H9 (cell line): ENCODE data around the gene UBXN7. TPM values are rescaled to one million over a fixed set of nuclear protein-coding genes. Genes with fewer than 3 reads are reported as not detected.

Source experiments
- DNase-seq: peaks from one replicate; pipeline ENCODE4 v3.0.0-alpha.2; 2017
- H2AFZ ChIP-seq: one replicate; pipeline ENCODE4 v1.6.1; 2013; ENCODE audit warnings: mild to moderate bottlenecking, low read length, control low read depth, moderate library complexity
- H2AK5ac ChIP-seq: 2 replicates; pipeline ENCODE4 v1.6.1; 2013; ENCODE audit warnings: low read length, control low read depth, mixed read lengths; ENCODE audit not compliant: insufficient read length
- H2BK120ac ChIP-seq: one replicate; pipeline ENCODE4 v1.6.1; 2013; ENCODE audit warnings: low read depth, mild to moderate bottlenecking, low read length, control low read depth, inconsistent platforms; ENCODE audit not compliant: poor library complexity, severe bottlenecking
- H2BK12ac ChIP-seq: 2 replicates; pipeline ENCODE4 v1.6.1; 2013; ENCODE audit warnings: low read length, control low read depth, mixed read lengths, low read depth; ENCODE audit not compliant: insufficient read length
- H2BK15ac ChIP-seq: 2 replicates; pipeline ENCODE4 v1.6.1; 2013; ENCODE audit warnings: low read depth, low read length, control low read depth
- H2BK20ac ChIP-seq: one replicate; pipeline ENCODE4 v1.6.1; 2013; ENCODE audit warnings: low read depth, mild to moderate bottlenecking, low read length, control low read depth, inconsistent platforms; ENCODE audit not compliant: poor library complexity, severe bottlenecking
- H2BK5ac ChIP-seq: 2 replicates; pipeline ENCODE4 v1.6.1; 2013; ENCODE audit warnings: low read length, control low read depth, mixed read lengths; ENCODE audit not compliant: insufficient read length
- H3K14ac ChIP-seq: 2 replicates; pipeline ENCODE4 v1.6.1; 2013; ENCODE audit warnings: low read length, control low read depth; ENCODE audit not compliant: insufficient read depth
- H3K18ac ChIP-seq: 2 replicates; pipeline ENCODE4 v1.6.1; 2013; ENCODE audit warnings: low read depth, mild to moderate bottlenecking, mixed read lengths, low read length, control low read depth; ENCODE audit not compliant: insufficient read length
- H3K23ac ChIP-seq: 2 replicates; pipeline ENCODE4 v1.6.1; 2013; ENCODE audit warnings: low read length, control low read depth, mixed read lengths, low read depth; ENCODE audit not compliant: insufficient read length
- H3K23me2 ChIP-seq: 2 replicates; pipeline ENCODE4 v1.6.1; 2013; ENCODE audit warnings: low read depth, mild to moderate bottlenecking, mixed read lengths, low read length, control low read depth; ENCODE audit not compliant: insufficient read length, poor library complexity, severe bottlenecking
- H3K27ac ChIP-seq: 2 replicates; pipeline ENCODE4 v1.5.1; 2013; ENCODE audit warnings: low read length, control low read depth, mixed read lengths, low read depth; ENCODE audit not compliant: insufficient read length
- H3K27me3 ChIP-seq: 2 replicates; pipeline ENCODE4 v1.6.1; 2013; ENCODE audit warnings: low read length, control low read depth, inconsistent platforms; ENCODE audit not compliant: insufficient read depth
- H3K4ac ChIP-seq: 2 replicates; pipeline ENCODE4 v1.6.1; 2013; ENCODE audit warnings: low read depth, mild to moderate bottlenecking, control low read depth, inconsistent platforms, low read length, moderate library complexity
- H3K4me1 ChIP-seq: 2 replicates; pipeline ENCODE4 v1.6.1; 2013; ENCODE audit warnings: low read length, control low read depth, inconsistent platforms; ENCODE audit not compliant: insufficient read depth
- H3K4me2 ChIP-seq: 2 replicates; pipeline ENCODE4 v1.6.1; 2013; ENCODE audit warnings: low read length, control low read depth, mixed read lengths; ENCODE audit not compliant: insufficient read length, insufficient read depth
- H3K56ac ChIP-seq: 2 replicates; pipeline ENCODE4 v1.6.1; 2013; ENCODE audit warnings: low read depth, mild to moderate bottlenecking, mixed read lengths, low read length, control low read depth; ENCODE audit not compliant: insufficient read length
- H3K79me1 ChIP-seq: 2 replicates; pipeline ENCODE4 v1.6.1; 2013; ENCODE audit warnings: low read depth, mild to moderate bottlenecking, moderate library complexity, low read length, control low read depth, inconsistent platforms; ENCODE audit not compliant: insufficient read depth, poor library complexity, severe bottlenecking
- H3K79me2 ChIP-seq: 2 replicates; pipeline ENCODE4 v1.6.1; 2013; ENCODE audit warnings: low read length, control low read depth, inconsistent platforms; ENCODE audit not compliant: insufficient read depth
- H3K9ac ChIP-seq: 2 replicates; pipeline ENCODE4 v1.6.1; 2013; ENCODE audit warnings: low read length, control low read depth, mixed read lengths; ENCODE audit not compliant: insufficient read length; ENCODE audit errors: extremely low read depth
- H3K9me3 ChIP-seq: one replicate; pipeline ENCODE4 v1.6.1; 2013; ENCODE audit warnings: low read depth, low read length, inconsistent platforms; ENCODE audit not compliant: control insufficient read depth
- H3T11ph ChIP-seq: one replicate; pipeline ENCODE4 v1.6.1; 2013; ENCODE audit warnings: mild to moderate bottlenecking, low read length, control low read depth, inconsistent platforms
- H4K20me1 ChIP-seq: one replicate; pipeline ENCODE4 v1.6.1; 2013; ENCODE audit not compliant: control insufficient read depth, insufficient read length, insufficient read depth
- H4K5ac ChIP-seq: 2 replicates; pipeline ENCODE4 v1.6.1; 2013; ENCODE audit warnings: low read depth, mild to moderate bottlenecking, mixed read lengths, low read length, control low read depth; ENCODE audit not compliant: insufficient read length
- H4K8ac ChIP-seq: replicated peaks from 2 replicates; pipeline ENCODE4 v1.6.1; 2013; ENCODE audit warnings: low read length, control low read depth, mixed read lengths, low read depth; ENCODE audit not compliant: insufficient read length
- H4K91ac ChIP-seq: 2 replicates; pipeline ENCODE4 v1.6.1; 2013; ENCODE audit warnings: low read depth, mild to moderate bottlenecking, moderate library complexity, mixed read lengths, low read length, control low read depth; ENCODE audit not compliant: insufficient read length
- H3K27ac Mint-ChIP-seq, 3 experiments: 2 replicates in 2 of 3; 3 replicates in 1 of 3; pipeline ENCODE4 v1.8.0; 2020 to 2021; ENCODE audit warnings: mixed read lengths in 3 of 3, mild to moderate bottlenecking in 1 of 3, moderate library complexity in 1 of 3
- H3K27me3 Mint-ChIP-seq: 2 replicates; pipeline ENCODE4 v1.8.0; 2021; ENCODE audit warnings: low read depth, mild to moderate bottlenecking, moderate library complexity, mixed read lengths
- H3K36me3 Mint-ChIP-seq, 3 experiments: 2 replicates in 2 of 3; 3 replicates in 1 of 3; pipeline ENCODE4 v1.8.0; 2020 to 2021; ENCODE audit warnings: low read depth in 3 of 3, mixed read lengths in 3 of 3; ENCODE audit not compliant: insufficient read depth in 1 of 3
- H3K4me1 Mint-ChIP-seq, 2 experiments: 2 replicates each; pipeline ENCODE4 v1.8.0; 2020; ENCODE audit warnings: mixed read lengths in 2 of 2
- H3K4me3 Mint-ChIP-seq, 2 experiments: 2 replicates in 1 of 2; 3 replicates in 1 of 2; pipeline ENCODE4 v1.8.0; 2020 to 2021; ENCODE audit warnings: mild to moderate bottlenecking in 2 of 2, mixed read lengths in 2 of 2, moderate library complexity in 1 of 2
- H3K9me3 Mint-ChIP-seq, 2 experiments: 2 replicates in 1 of 2; 3 replicates in 1 of 2; pipeline ENCODE4 v1.8.0; 2020; ENCODE audit warnings: mild to moderate bottlenecking in 2 of 2, mixed read lengths in 2 of 2, moderate library complexity in 1 of 2
- CTCF ChIP-seq: fragments of 200-600 bp; sonication (generic); conservative IDR thresholded peaks from 3 replicates; pipeline ENCODE4 v1.8.0; 2021; ENCODE audit warnings: antibody characterized with exemption, mild to moderate bottlenecking
- WGBS: extraction: QIAGEN DNeasy Blood & Tissue Kit; methylation state at CpG from one replicate; pipeline ENCODE4 v1.1.7; 2013; ENCODE audit warnings: missing lambda C conversion rate, low lambda C conversion rate, mixed read lengths; ENCODE audit not compliant: insufficient read length; ENCODE audit errors: extremely low coverage; 5-methylcytosine and 5-hydroxymethylcytosine counted together
- total RNA-seq: library from RNA; stranded (reverse); gene quantifications from 2 replicates; pipeline ENCODE4 v1.2.1, GENCODE V29; 2021

Gene UBXN7
- total RNA-seq, 1 experiment from 2014 or later: 110 TPM

- no peaks in the 10 kb centered on the region for H3K27me3 Mint-ChIP-seq
Measured at GRCh38 chr3:196472286-196472685, 40.1 kb upstream of the UBXN7 start.

More at GRCh38 chr3:196472286-196472685, 40.1 kb upstream of the UBXN7 start:
- no peak overlapping the region for H4K8ac ChIP-seq
- no peak overlapping the region for H2BK5ac ChIP-seq
- H3K9ac ChIP-seq: no peak overlapping the region
- no peak for TF ChIP-seq CTCF
- Mint-ChIP-seq H3K27ac (no peak overlapping the region), H3K4me1 (no peaks in the 10 kb centered on the region), H3K4me3 (no peak overlapping the region), H3K9me3 (no peaks in the 10 kb centered on the region), H3K36me3 (peaks cover 13 to 67% (median 50%) of the 10 kb centered on the region in 3 experiments; a peak in 6 of 7 replicates)
- no CpG with 5 or more reads among the region's 8 CpGs for WGBS
- H3K14ac ChIP-seq: no peak overlapping the region
- no peak overlapping the region for H2AK5ac ChIP-seq
- no peak overlapping the region for H4K5ac ChIP-seq
- H4K20me1 ChIP-seq: no peaks in the 10 kb centered on the region
- H3K4ac ChIP-seq: no peak overlapping the region
- H3K79me1 ChIP-seq: no peaks in the 10 kb centered on the region
- H3K23ac ChIP-seq: no peak overlapping the region
- H3K79me2 ChIP-seq: no peaks in the 10 kb centered on the region
- no peak overlapping the region for H2BK120ac ChIP-seq
- H3K27ac ChIP-seq: no peak overlapping the region
- DNase-seq: no peak
- H3K18ac ChIP-seq: no peak overlapping the region
- H3K27me3 ChIP-seq: no peaks in the 10 kb centered on the region
- no peak overlapping the region for H2AFZ ChIP-seq
- no peak overlapping the region for H2BK12ac ChIP-seq
- no peak overlapping the region for H2BK20ac ChIP-seq
- no peak overlapping the region for H2BK15ac ChIP-seq
- H3K4me1 ChIP-seq: no peaks in the 10 kb centered on the region
- no peak overlapping the region for H3K56ac ChIP-seq
- no peak overlapping the region for H4K91ac ChIP-seq
- no peak overlapping the region for H3K4me2 ChIP-seq
- H3K23me2 ChIP-seq: no peaks in the 10 kb centered on the region
- no peak overlapping the region for H3T11ph ChIP-seq
- H3K9me3 ChIP-seq: no peaks in the 10 kb centered on the region
